ENCODE measurements around the gene LRBA.

GRCh38 chr4:150462743-150463142 is 552.3 kb downstream of the LRBA start:
- TF ChIP-seq, protein P1, sequence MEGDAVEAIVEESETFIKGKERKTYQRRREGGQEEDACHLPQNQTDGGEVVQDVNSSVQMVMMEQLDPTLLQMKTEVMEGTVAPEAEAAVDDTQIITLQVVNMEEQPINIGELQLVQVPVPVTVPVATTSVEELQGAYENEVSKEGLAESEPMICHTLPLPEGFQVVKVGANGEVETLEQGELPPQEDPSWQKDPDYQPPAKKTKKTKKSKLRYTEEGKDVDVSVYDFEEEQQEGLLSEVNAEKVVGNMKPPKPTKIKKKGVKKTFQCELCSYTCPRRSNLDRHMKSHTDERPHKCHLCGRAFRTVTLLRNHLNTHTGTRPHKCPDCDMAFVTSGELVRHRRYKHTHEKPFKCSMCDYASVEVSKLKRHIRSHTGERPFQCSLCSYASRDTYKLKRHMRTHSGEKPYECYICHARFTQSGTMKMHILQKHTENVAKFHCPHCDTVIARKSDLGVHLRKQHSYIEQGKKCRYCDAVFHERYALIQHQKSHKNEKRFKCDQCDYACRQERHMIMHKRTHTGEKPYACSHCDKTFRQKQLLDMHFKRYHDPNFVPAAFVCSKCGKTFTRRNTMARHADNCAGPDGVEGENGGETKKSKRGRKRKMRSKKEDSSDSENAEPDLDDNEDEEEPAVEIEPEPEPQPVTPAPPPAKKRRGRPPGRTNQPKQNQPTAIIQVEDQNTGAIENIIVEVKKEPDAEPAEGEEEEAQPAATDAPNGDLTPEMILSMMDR (conservative IDR thresholded peaks at IDR 0.05), result no peak
- no peak for TF ChIP-seq EZH2 (IDR thresholded peaks at IDR 0.05; ENCODE audit: low read depth)

All from PC-9 (cell line).